Esophagus muscularis mucosa (tissue), 3 donors: ENCODE data around the gene CDS2.

Experiments
- CTCF ChIP-seq, 3 experiments: fragments of 200-600 bp in 2 of 3; fragments of 450-650 bp in 1 of 3; sonication (generic) in 2 of 3; IDR thresholded peaks; one replicate each; pipeline ENCODE4 v1.5.1; 2017 to 2019; ENCODE audit warnings: antibody characterized with exemption in 3 of 3, mild to moderate bottlenecking in 2 of 3, moderate library complexity in 1 of 3
- POLR2A ChIP-seq: fragments of 450-650 bp; IDR thresholded peaks from one replicate; pipeline ENCODE4 v1.6.1; 2017; ENCODE audit warnings: antibody characterized with exemption, moderate library complexity, mild to moderate bottlenecking, low read depth

GRCh38 chr20:5135363-5136012, 8.7 kb downstream of the CDS2 start:
- peak in 1 of 3 experiments; percentile 12 for TF ChIP-seq CTCF (IDR thresholded peaks at IDR 0.05)
- no peak for TF ChIP-seq POLR2A
